ENCODE measurements around the gene MED29. TPM values are rescaled to one million over a fixed set of nuclear protein-coding genes. Genes with fewer than 3 reads are reported as not detected.

MED29 gene
- total and polyA plus RNA-seq, 2 of the 13 experiments (the other 11 are each of a cell fraction or from before 2014, with no cell fraction given) = 14.0 to 19.7 TPM

DNA sequence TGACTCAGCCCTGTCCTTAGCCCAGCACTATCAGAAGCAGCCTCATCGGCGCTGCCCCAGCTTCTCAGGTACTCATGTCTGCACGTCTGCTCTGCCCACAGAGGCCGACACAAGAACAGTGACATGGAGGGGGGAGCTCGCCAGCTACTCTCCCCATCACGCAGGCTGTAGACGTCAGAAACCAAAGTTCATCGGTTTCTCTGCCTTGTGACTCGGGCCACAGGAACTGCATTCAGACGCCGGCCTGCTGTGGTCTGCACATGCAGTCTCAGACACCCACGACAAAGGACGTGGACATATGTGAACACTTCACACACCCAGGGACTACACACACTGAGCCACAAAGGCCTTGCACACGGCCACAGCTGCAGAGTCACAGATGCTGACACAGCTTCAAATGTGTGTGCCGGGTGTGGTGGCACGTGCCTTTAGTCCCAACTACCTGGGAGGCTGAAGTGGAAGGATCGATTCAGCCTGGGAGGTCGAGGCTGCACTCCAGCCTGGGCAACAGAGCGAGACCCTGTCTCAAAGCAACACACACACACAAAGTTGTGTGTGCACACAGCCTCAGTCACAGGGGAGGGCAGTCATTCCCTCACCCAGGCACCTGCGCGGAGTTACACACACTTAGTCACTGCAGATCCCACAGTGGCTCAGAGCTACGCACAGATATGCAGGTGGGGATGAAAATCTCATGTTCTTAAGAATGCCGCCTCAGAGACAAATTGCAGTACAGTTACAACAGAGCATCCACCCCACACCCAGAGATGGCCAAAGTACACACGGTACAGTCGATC lies 10.6 kb downstream of the MED29 start (continued):
- no peak for TF ChIP-seq MAF1 (CRISPR knock-in tag; IDR thresholded peaks at IDR 0.05; ENCODE audit: borderline replicate concordance)
- no peak; the same call in 1 of the 2 replicates for TF ChIP-seq ZNF564 (CRISPR knock-in tag; IDR thresholded peaks at IDR 0.05)
- no peak for TF ChIP-seq NFATC3 (CRISPR knock-in tag; IDR thresholded peaks at IDR 0.05)
- TF ChIP-seq YY1 (IDR thresholded peaks at IDR 0.05; ENCODE audit: insufficient read depth, insufficient replicate concordance, low read depth, low read length) = peak; percentile 63
- TF ChIP-seq FOXA1 (IDR thresholded peaks at IDR 0.05) = no peak
- no peak for TF ChIP-seq FOXA1 (CRISPR knock-in tag; IDR thresholded peaks at IDR 0.05)
- TF ChIP-seq, protein P1, sequence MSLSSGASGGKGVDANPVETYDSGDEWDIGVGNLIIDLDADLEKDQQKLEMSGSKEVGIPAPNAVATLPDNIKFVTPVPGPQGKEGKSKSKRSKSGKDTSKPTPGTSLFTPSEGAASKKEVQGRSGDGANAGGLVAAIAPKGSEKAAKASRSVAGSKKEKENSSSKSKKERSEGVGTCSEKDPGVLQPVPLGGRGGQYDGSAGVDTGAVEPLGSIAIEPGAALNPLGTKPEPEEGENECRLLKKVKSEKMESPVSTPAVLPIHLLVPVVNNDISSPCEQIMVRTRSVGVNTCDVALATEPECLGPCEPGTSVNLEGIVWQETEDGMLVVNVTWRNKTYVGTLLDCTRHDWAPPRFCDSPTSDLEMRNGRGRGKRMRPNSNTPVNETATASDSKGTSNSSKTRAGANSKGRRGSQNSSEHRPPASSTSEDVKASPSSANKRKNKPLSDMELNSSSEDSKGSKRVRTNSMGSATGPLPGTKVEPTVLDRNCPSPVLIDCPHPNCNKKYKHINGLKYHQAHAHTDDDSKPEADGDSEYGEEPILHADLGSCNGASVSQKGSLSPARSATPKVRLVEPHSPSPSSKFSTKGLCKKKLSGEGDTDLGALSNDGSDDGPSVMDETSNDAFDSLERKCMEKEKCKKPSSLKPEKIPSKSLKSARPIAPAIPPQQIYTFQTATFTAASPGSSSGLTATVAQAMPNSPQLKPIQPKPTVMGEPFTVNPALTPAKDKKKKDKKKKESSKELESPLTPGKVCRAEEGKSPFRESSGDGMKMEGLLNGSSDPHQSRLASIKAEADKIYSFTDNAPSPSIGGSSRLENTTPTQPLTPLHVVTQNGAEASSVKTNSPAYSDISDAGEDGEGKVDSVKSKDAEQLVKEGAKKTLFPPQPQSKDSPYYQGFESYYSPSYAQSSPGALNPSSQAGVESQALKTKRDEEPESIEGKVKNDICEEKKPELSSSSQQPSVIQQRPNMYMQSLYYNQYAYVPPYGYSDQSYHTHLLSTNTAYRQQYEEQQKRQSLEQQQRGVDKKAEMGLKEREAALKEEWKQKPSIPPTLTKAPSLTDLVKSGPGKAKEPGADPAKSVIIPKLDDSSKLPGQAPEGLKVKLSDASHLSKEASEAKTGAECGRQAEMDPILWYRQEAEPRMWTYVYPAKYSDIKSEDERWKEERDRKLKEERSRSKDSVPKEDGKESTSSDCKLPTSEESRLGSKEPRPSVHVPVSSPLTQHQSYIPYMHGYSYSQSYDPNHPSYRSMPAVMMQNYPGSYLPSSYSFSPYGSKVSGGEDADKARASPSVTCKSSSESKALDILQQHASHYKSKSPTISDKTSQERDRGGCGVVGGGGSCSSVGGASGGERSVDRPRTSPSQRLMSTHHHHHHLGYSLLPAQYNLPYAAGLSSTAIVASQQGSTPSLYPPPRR (CRISPR knock-in tag; IDR thresholded peaks at IDR 0.05; ENCODE audit: borderline replicate concordance) = peak; percentile 78; the same call in 1 of the 2 replicates
- TF ChIP-seq ARNT2 (CRISPR knock-in tag; IDR thresholded peaks at IDR 0.05; ENCODE audit: low read depth) = no peak; the same call in 1 of the 2 replicates
- TF ChIP-seq ZNF34 (CRISPR knock-in tag; IDR thresholded peaks at IDR 0.05; ENCODE audit: borderline replicate concordance) = 0 out of 2 replicates have a peak, but pooled peaks have one; percentile 23
- TF ChIP-seq NCOA2 (CRISPR knock-in tag; IDR thresholded peaks at IDR 0.05) = no peak; the same call in 1 of the 2 replicates
- TF ChIP-seq ZNF441 (CRISPR knock-in tag; IDR thresholded peaks at IDR 0.05; ENCODE audit: borderline replicate concordance) = peak; percentile 67; the same call in 1 of the 2 replicates
- peak; percentile 53; the same call in 1 of the 2 replicates for TF ChIP-seq ZNF431 (CRISPR knock-in tag; IDR thresholded peaks at IDR 0.05; ENCODE audit: borderline replicate concordance, low read depth)
- TF ChIP-seq NFIC (IDR thresholded peaks at IDR 0.05; ENCODE audit: low read length) = no peak; the same call in 1 of the 2 replicates
- peak; percentile 50; the same call in 1 of the 2 replicates for TF ChIP-seq ZNF768 (CRISPR knock-in tag; IDR thresholded peaks at IDR 0.05)
- no peak; the same call in 1 of the 2 replicates for TF ChIP-seq TOPORS (CRISPR knock-in tag; IDR thresholded peaks at IDR 0.05)
- TF ChIP-seq KAT8 (CRISPR knock-in tag; IDR thresholded peaks at IDR 0.05) = peak; percentile 81
- TF ChIP-seq, protein P2, sequence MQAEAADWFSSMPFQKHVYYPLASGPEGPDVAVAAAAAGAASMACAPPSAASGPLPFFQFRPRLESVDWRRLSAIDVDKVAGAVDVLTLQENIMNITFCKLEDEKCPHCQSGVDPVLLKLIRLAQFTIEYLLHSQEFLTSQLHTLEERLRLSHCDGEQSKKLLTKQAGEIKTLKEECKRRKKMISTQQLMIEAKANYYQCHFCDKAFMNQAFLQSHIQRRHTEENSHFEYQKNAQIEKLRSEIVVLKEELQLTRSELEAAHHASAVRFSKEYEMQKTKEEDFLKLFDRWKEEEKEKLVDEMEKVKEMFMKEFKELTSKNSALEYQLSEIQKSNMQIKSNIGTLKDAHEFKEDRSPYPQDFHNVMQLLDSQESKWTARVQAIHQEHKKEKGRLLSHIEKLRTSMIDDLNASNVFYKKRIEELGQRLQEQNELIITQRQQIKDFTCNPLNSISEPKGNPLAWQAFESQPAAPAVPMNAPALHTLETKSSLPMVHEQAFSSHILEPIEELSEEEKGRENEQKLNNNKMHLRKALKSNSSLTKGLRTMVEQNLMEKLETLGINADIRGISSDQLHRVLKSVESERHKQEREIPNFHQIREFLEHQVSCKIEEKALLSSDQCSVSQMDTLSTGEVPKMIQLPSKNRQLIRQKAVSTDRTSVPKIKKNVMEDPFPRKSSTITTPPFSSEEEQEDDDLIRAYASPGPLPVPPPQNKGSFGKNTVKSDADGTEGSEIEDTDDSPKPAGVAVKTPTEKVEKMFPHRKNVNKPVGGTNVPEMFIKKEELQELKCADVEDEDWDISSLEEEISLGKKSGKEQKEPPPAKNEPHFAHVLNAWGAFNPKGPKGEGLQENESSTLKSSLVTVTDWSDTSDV (CRISPR knock-in tag; IDR thresholded peaks at IDR 0.05) = peak; percentile 71; the same call in 1 of the 2 replicates
- TF ChIP-seq, protein P3, sequence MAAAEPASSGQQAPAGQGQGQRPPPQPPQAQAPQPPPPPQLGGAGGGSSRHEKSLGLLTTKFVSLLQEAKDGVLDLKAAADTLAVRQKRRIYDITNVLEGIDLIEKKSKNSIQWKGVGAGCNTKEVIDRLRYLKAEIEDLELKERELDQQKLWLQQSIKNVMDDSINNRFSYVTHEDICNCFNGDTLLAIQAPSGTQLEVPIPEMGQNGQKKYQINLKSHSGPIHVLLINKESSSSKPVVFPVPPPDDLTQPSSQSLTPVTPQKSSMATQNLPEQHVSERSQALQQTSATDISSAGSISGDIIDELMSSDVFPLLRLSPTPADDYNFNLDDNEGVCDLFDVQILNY (CRISPR knock-in tag; conservative IDR thresholded peaks at IDR 0.05) = no peak
- no peak for TF ChIP-seq NFE2L2 (IDR thresholded peaks at IDR 0.05; ENCODE audit: low read length)
- TF ChIP-seq MEF2D (CRISPR knock-in tag; IDR thresholded peaks at IDR 0.05) = peak; percentile 85
- TF ChIP-seq, protein P4, sequence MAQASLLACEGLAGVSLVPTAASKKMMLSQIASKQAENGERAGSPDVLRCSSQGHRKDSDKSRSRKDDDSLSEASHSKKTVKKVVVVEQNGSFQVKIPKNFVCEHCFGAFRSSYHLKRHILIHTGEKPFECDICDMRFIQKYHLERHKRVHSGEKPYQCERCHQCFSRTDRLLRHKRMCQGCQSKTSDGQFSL (CRISPR knock-in tag; IDR thresholded peaks at IDR 0.05) = peak; percentile 70
- no peak for TF ChIP-seq ZNF572 (CRISPR knock-in tag; IDR thresholded peaks at IDR 0.05)

Measured in HepG2 (cell line).